HG02678 (cell line): Measurements from ENCODE around the gene RAE1.

ENCODE experiments used
- ATAC-seq: cut with Tn5 transposase; IDR thresholded peaks from one replicate; pipeline ENCODE4 v1.9.1; 2021; ENCODE audit warnings: mild to moderate bottlenecking, moderate library complexity; ENCODE audit not compliant: unreplicated experiment

RAE1 gene

GRCh38 chr20:57387463-57387862 lies 36.4 kb downstream of the RAE1 start:
- no peak for ATAC-seq

- no peak for ATAC-seq
Measured at GRCh38 chr20:57387945-57388371, 36.9 kb downstream of the RAE1 start.

DNA sequence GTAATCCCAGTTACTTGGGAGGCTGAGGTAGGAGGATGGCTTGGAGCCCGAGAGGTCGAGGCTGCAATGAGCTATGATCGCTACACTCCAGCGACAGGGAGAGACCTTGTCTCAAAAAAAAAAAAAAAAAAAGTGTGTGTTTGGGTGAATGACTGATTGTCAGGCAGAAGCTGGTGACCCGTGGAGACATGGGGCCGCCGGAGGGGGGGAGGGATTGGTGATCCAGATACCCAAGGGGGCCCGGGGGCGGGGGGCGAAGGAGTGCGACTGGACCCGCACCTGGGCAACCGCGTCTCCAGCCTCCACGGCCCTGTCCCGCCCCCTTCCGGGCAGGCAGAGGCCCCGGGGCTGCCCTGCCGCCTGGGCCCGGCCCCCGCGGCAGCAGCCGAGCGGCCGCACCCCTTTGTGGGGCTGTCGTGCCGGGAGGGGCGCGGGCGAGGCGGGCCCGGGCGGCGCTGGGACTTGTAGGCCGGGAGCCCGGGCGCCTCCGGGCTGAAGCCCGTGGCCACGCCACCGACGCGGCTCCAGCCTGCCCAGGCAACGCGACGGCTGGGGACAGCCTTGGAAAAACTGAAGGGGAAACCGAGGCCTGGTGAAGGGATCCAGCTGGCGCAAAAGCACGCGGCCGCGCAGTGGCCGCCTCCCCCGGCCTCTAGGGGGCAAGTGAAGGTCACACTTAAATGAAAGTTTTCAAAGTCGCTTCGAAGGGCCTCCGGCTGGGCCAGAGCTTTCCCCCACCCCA lies 38.1 kb downstream of the RAE1 start:
- ATAC-seq: peak; percentile 34

DNA sequence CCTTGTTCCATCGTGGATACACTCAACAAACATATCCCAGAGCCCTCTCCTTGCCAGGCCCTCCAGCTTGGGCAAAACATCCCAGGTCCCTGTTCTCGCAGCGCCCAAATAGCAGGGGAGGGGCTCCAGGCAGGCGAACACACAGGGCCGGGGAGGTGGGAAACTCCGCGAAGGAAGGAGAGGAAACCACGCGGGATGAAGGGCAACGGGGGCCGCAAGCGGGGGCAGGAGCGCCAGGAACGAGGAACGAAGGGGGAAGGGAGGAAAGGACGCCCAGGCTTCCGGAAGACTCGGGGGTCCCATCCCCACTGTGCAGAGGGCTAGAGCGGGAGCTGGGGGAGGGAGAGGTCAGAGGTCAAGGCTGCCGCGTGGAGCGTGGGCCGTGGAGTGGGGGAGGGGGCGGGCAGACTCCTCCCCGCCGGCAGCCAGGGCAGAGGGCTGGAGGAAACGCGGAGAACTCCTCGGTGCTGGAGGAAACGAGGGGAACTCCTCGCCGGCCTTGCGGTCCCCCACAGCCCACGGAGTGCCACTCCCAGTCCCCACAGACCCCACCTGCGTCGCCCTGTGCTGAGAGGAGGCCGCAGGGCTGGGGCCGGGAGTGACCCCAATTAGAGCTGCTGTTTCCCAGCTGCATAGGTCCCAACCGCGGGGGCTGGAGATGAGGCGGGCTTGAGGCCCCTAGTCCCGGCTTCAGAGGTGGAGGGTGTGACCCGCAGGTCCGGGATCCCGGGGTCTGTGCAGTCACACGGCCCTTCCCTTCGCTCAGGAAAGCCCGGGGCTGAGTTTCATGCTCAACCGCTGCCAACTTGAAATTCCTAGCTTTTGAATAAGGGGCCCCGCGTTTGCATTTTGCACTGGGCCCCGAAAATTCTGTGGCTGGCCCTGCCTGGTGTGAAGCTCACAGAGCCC lies 38.9 kb downstream of the RAE1 start:
- ATAC-seq: no peak

- peak; percentile 53 for ATAC-seq
Measured at GRCh38 chr20:57390604-57391438, 39.8 kb downstream of the RAE1 start, which contains the start of gene RBM38. Gene RBM38, plus strand, starts transcription at chr20:57391396. Its CDS starts 186 bp downstream, at chr20:57391582.

DNA sequence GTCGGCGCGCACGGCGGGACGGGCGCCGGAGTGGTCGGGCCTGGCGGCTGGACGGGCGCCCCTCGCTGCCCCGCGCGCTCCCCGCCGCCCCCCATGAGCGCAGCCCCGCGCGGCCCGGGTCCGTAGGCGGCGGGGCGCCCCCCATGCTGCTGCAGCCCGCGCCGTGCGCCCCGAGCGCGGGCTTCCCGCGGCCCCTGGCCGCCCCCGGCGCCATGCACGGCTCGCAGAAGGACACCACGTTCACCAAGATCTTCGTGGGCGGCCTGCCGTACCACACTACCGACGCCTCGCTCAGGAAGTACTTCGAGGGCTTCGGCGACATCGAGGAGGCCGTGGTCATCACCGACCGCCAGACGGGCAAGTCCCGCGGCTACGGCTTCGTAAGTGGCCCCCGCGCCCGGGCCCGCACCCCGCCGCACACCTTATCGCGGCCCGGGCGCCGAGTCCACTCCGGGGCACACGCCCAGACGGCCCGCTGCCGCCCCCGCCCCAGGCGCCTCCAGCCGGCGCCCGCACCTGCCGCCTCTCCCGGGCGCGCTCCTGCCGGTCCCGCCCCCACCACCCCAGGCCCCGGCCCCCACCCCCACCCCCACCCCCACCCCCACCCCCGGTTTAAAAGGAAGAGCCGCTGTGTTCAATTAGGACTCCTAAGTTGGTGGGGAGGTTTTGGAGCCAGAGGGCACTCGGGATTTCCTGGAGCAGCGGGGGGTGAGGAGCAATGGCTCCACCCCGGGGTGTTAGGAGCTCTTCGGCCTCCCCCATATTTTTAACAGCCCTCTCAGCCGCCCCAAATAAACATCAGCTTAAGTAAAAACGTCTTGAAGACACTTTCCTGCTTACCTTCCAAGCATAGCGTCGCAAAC lies 40.6 kb downstream of the RAE1 start:
- ATAC-seq: no peak

GRCh38 chr20:57392512-57393271 lies 41.6 kb downstream of the RAE1 start:
- ATAC-seq: no peak

DNA sequence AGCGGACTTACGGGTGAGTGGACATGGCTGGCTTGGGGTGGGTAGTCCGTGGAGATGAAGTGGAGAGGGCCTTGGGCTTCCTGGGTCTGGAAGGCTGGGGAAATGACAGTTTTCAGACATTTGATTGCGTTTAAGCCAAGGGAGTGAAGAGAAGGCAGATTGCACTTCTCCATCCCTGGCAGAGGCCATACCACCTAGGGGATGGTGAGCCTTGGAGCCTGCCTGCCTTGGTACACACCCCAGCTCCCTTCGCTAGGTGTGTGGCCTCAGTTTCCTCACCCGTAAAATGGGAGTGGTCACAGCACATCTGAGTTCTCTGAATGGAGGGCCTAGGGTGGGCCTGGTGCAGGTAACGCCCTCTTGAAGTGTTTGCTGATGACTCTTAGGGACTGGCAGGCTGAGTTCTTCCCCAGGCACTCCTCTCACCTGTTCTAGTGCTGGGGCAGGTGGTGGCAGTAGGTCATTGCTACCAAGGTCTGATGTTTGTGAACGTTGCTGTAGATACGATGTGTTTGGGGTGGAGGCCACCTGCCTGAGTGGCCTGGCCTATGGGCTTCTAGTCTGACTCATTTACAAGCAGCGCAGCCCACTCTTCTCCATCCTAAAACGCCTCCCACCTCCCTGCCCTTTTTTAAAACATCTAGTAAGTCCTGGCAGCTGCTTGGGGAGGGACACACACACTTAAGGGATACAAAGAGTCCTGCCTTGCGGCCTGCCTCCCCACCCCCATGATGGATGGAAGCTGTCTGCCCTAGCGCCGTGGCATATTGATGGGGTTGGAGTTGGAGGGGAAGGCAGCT lies 42.5 kb downstream of the RAE1 start:
- ATAC-seq: no peak

- no peak for ATAC-seq
Measured at GRCh38 chr20:57394121-57395082, 43.3 kb downstream of the RAE1 start.

GRCh38 chr20:57395111-57395966 lies 44.3 kb downstream of the RAE1 start:
- no peak for ATAC-seq

- ATAC-seq: no peak
Measured at GRCh38 chr20:57396212-57396983, 45.3 kb downstream of the RAE1 start.

DNA sequence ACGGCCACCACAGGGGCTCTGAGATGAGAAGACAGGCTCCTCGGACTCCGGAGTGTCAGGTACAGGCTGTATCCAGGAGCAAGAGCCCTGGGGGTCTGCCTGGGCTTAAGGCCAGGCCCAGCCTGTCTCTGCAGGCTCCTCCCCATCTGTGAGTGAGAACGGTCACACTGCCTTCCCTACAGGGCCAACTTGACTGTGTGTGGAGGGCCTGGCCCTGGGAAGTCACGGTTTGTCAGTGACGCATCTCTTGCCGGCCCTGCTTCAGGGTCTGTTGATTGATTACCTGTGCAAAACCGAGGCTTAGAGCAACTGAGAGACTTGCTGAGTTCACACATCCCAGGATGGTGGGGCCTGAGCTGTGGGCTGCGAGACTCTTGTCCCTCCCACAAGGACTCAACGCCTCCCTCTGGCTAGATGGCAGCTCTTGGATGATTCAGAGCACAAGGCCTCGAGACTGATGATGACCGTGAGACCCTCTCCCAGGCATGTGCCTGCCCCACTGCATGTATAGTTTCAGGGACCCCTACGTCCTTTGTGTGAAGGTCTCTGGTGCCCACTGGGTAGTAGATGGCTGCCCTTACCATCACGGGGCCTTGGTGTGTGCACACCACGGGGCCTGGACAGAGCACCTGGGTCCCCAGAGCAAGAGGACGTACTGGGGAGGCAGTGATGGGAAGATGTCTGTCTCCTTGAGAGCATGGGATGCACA lies 46.1 kb downstream of the RAE1 start:
- no peak for ATAC-seq

DNA sequence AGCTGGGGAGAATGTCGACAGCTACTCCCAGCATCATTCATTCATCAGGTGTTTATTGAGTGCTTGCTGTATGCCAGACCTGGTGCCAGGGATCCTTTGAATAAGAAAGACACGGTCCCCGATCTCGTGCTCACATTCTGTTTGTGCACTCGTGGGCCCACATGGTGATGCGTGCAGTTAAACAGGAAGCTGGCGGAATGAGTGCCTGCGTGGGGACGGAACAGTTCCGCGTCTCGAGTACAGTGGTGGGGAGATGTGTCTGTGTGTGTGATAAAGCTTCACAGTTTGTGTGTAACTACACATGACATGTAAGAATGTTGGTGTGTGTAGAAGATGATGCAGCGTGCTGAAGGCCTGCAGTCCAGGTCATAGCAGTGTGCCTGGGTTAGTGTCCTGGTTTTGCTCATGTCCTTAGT lies 46.6 kb downstream of the RAE1 start:
- peak; percentile 1 for ATAC-seq

DNA sequence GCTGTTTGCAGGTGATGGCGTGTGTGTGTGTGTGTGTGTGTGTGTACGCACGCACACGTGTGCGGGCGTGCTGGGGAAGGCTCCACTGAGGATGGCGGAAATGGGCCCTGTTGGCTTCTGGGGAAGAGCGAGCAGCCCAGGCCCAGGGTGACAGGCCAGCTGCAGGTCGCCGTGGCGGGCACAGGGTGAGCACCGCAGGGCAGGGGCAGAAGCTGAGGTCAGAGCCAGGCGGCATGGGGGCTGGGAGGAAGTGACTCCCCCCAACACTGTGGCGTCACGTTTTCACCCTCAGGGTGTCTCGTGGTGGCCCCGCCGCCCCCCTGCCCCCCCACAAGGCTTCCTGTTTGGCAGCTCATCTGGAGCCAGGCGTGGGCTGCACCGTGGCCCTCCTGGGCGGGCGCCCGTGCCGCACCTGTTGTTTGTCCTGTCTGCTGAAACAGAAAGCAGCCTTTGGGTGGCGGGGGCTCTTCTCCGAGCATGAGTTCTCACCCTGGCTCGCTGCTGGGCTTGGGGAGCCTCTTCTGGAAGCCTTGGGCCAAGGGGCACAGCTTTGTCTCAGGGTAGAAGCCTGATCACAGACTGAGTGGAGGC lies 47.3 kb downstream of the RAE1 start:
- ATAC-seq: peak; percentile 59
